HEK293 (cell line): Measurements from ENCODE around the gene DENND2A.

Source experiments
- CTCF ChIA-PET: fragments of 350-600 bp; formaldehyde crosslinking; extraction: SDS; loops from one replicate; lab custom pipeline; 2021; ENCODE audit warnings: antibody characterized with exemption; lab: Yijun Ruan, JAX
- POLR2A ChIA-PET: fragments of 300-600 bp; formaldehyde crosslinking; extraction: SDS; loops from one replicate; lab custom pipeline; 2020; ENCODE audit warnings: antibody characterized with exemption, inconsistent platforms; lab: Yijun Ruan, JAX
- H3K27ac ChIP-seq: fragments of 200-500 bp; sonication (Bioruptor generic); 2 replicates; pipeline ENCODE4 v1.5.1; 2014; ENCODE audit warnings: low read depth, low read length, control low read depth, inconsistent platforms; ENCODE audit errors: extremely low read depth
- H3K36me3 ChIP-seq, 2 experiments: fragments of 200-500 bp in 1 of 2; sonication (Bioruptor generic) in 1 of 2; 1 replicate in 1 of 2; 2 replicates in 1 of 2; pipeline ENCODE4 v1.5.1; 2014 to 2017; ENCODE audit warnings: inconsistent platforms in 2 of 2, low read length in 2 of 2; ENCODE audit not compliant: control insufficient read depth in 2 of 2, insufficient read depth in 1 of 2
- H3K4me1 ChIP-seq: fragments of 200-500 bp; sonication (Bioruptor generic); 2 replicates; pipeline ENCODE4 v1.5.1; 2014; ENCODE audit warnings: mild to moderate bottlenecking, low read length, inconsistent platforms; ENCODE audit not compliant: control insufficient read depth, insufficient read depth
- H3K4me3 ChIP-seq: 2 replicates; pipeline ENCODE4 v1.5.1; 2011; ENCODE audit warnings: low read depth, mild to moderate bottlenecking, control low read depth, low read length, moderate library complexity
- H3K9me3 ChIP-seq: fragments of 200-500 bp; sonication (Bioruptor generic); 2 replicates; pipeline ENCODE4 v1.5.1; 2014; ENCODE audit warnings: low read depth, low read length, inconsistent platforms; ENCODE audit not compliant: control insufficient read depth, insufficient read depth
- GLIS2 ChIP-seq: fragments of 450-650 bp; formaldehyde crosslinking; IDR thresholded peaks from 2 replicates; pipeline ENCODE4 v1.5.1; 2016; ENCODE audit warnings: missing biosample characterization, missing genetic modification characterization
- HOXD13 ChIP-seq: sonication (generic); formaldehyde crosslinking; IDR thresholded peaks from 2 replicates; pipeline ENCODE4 v1.8.0; 2022; ENCODE audit warnings: missing genetic modification reagents, borderline replicate concordance
- INSM2 ChIP-seq: fragments of 450-650 bp; formaldehyde crosslinking; IDR thresholded peaks from 2 replicates; pipeline ENCODE4 v1.5.1; 2016; ENCODE audit warnings: missing biosample characterization, missing genetic modification characterization
- MEIS1 ChIP-seq: sonication (generic); formaldehyde crosslinking; IDR thresholded peaks from 2 replicates; pipeline ENCODE4 v1.8.1; 2022; ENCODE audit warnings: missing genetic modification reagents, mild to moderate bottlenecking, borderline replicate concordance
- PBX3 ChIP-seq: sonication (generic); formaldehyde crosslinking; IDR thresholded peaks from 2 replicates; pipeline ENCODE4 v1.8.1; 2022; ENCODE audit warnings: mild to moderate bottlenecking, moderate library complexity, missing genetic modification reagents
- SCRT2 ChIP-seq: fragments of 450-650 bp; formaldehyde crosslinking; IDR thresholded peaks from 2 replicates; pipeline ENCODE4 v1.5.1; 2016; ENCODE audit warnings: missing biosample characterization, missing genetic modification characterization
- WT1 ChIP-seq: fragments of 450-650 bp; formaldehyde crosslinking; IDR thresholded peaks from 2 replicates; pipeline ENCODE4 v1.5.1; 2016; ENCODE audit warnings: missing biosample characterization, missing genetic modification characterization
- ZNF112 ChIP-seq: fragments of 450-650 bp; formaldehyde crosslinking; IDR thresholded peaks from 2 replicates; pipeline ENCODE4 v1.5.0; 2017; ENCODE audit warnings: missing biosample characterization, missing genetic modification characterization
- ZNF140 ChIP-seq: fragments of 450-650 bp; formaldehyde crosslinking; IDR thresholded peaks from 2 replicates; pipeline ENCODE4 v1.5.1; 2016; ENCODE audit warnings: missing biosample characterization, missing genetic modification characterization
- ZNF23 ChIP-seq: fragments of 450-650 bp; formaldehyde crosslinking; IDR thresholded peaks from 2 replicates; pipeline ENCODE4 v1.5.1; 2016; ENCODE audit warnings: missing biosample characterization, missing genetic modification characterization, borderline replicate concordance
- ZNF292 ChIP-seq: fragments of 450-650 bp; formaldehyde crosslinking; IDR thresholded peaks from 2 replicates; pipeline ENCODE4 v1.5.1; 2016; ENCODE audit warnings: low read depth, missing biosample characterization, missing genetic modification characterization, borderline replicate concordance
- ZNF341 ChIP-seq: fragments of 450-650 bp; formaldehyde crosslinking; IDR thresholded peaks from 2 replicates; pipeline ENCODE4; 2016; ENCODE audit warnings: low read depth, missing biosample characterization, missing genetic modification characterization
- ZNF391 ChIP-seq: fragments of 450-650 bp; formaldehyde crosslinking; IDR thresholded peaks from 2 replicates; pipeline ENCODE4 v1.5.1; 2016; ENCODE audit warnings: low read depth, missing biosample characterization, missing genetic modification characterization, borderline replicate concordance
- ZNF398 ChIP-seq: fragments of 450-650 bp; formaldehyde crosslinking; IDR thresholded peaks from 2 replicates; pipeline ENCODE4 v1.5.1; 2017; ENCODE audit warnings: missing biosample characterization, missing genetic modification characterization
- ZNF548 ChIP-seq: fragments of 450-650 bp; formaldehyde crosslinking; IDR thresholded peaks from 2 replicates; pipeline ENCODE4 v1.5.1; 2016; ENCODE audit warnings: missing biosample characterization, missing genetic modification characterization
- ZNF555 ChIP-seq: fragments of 450-650 bp; formaldehyde crosslinking; conservative IDR thresholded peaks from 2 replicates; pipeline ENCODE4 v1.5.1; 2017; ENCODE audit warnings: missing biosample characterization, mild to moderate bottlenecking, missing genetic modification characterization, inconsistent platforms
- ZNF580 ChIP-seq: fragments of 450-650 bp; formaldehyde crosslinking; IDR thresholded peaks from 2 replicates; pipeline ENCODE4 v1.5.1; 2016; ENCODE audit warnings: missing biosample characterization, missing genetic modification characterization
- ZNF596 ChIP-seq: fragments of 450-650 bp; IDR thresholded peaks from 2 replicates; pipeline ENCODE4 v1.5.0; 2018; ENCODE audit warnings: missing biosample characterization, mild to moderate bottlenecking, missing genetic modification characterization, moderate library complexity
- ZNF645 ChIP-seq: fragments of 450-650 bp; formaldehyde crosslinking; IDR thresholded peaks from 2 replicates; pipeline ENCODE4; 2016; ENCODE audit warnings: missing biosample characterization, missing genetic modification characterization
- ZNF664 ChIP-seq: fragments of 450-650 bp; formaldehyde crosslinking; IDR thresholded peaks from 2 replicates; pipeline ENCODE4 v1.5.1; 2016; ENCODE audit warnings: missing biosample characterization, missing genetic modification characterization
- ZNF692 ChIP-seq: fragments of 450-650 bp; formaldehyde crosslinking; IDR thresholded peaks from 2 replicates; pipeline ENCODE4 v1.5.1; 2016; ENCODE audit warnings: missing biosample characterization, missing genetic modification characterization
- ZSCAN23 ChIP-seq: fragments of 450-650 bp; formaldehyde crosslinking; IDR thresholded peaks from 2 replicates; pipeline ENCODE4 v1.5.1; 2016; ENCODE audit warnings: missing biosample characterization, missing genetic modification characterization

Gene DENND2A

GRCh38 chr7:140576589-140576988 is 64.0 kb downstream of the DENND2A start:
- Histone ChIP-seq H3K4me1 (no peaks in the 10 kb centered on the region), H3K9me3 (no peaks in the 10 kb centered on the region), H3K36me3 (peaks cover 0 to 11% of the 10 kb centered on the region in 2 experiments; a peak in 1 of 3 replicates), H3K27ac (no peak overlapping the region), H3K4me3 (no peak overlapping the region)
- no peak for TF ChIP-seq ZNF140 (tag by site-specific recombination)
- no peak for TF ChIP-seq ZNF23
- TF ChIP-seq MEIS1: no peak
- no peak for TF ChIP-seq ZNF580
- no peak for TF ChIP-seq ZNF548 (tag by site-specific recombination)
- TF ChIP-seq ZNF341 (tag by site-specific recombination): no peak
- TF ChIP-seq GLIS2: no peak
- no peak for TF ChIP-seq ZNF645
- no peak for TF ChIP-seq PBX3 (CRISPR knock-in tag)
- TF ChIP-seq ZNF398: no peak
- TF ChIP-seq HOXD13 (CRISPR knock-in tag): no peak
- ChIA-PET CTCF (interaction anchor here (0.6 to 1.3 kb wide), 4 partner anchors 50 to 175 kb away, joined by 3 to 6 read pairs (median 4); no protein-coding TSS in a partner anchor), POLR2A (no interaction called here)

GRCh38 chr7:140571538-140572122 is 69.0 kb downstream of the DENND2A start:
- Histone ChIP-seq H3K36me3 (peaks cover 0 to 12% of the 10 kb centered on the region in 2 experiments; a peak in 1 of 3 replicates), H3K27ac (no peak overlapping the region), H3K4me1 (no peaks in the 10 kb centered on the region), H3K9me3 (no peaks in the 10 kb centered on the region), H3K4me3 (no peak overlapping the region)
- TF ChIP-seq SCRT2 (tag by site-specific recombination) (no peak), ZNF596 (tag by site-specific recombination) (peak; percentile 54; the same call in 1 of the 2 replicates)
- ChIA-PET CTCF (interaction anchor here (0.5 kb wide), 1 partner anchor 63 kb away, joined by 5 read pairs; no protein-coding TSS in a partner anchor), POLR2A (no interaction called here)

- no peaks in the 10 kb centered on the region for H3K4me1 ChIP-seq
- POLR2A ChIA-PET: no interaction called here
- no peak overlapping the region for H3K4me3 ChIP-seq
- H3K27ac ChIP-seq: no peak overlapping the region
- CTCF ChIA-PET: interaction anchor here (0.6 kb wide), 1 partner anchor 66 kb away, joined by 3 read pairs; no protein-coding TSS in a partner anchor
- H3K36me3 ChIP-seq: peaks cover 0 to 12% of the 10 kb centered on the region in 2 experiments; a peak in 1 of 3 replicates
- H3K9me3 ChIP-seq: no peaks in the 10 kb centered on the region
- TF ChIP-seq ZNF664 (tag by site-specific recombination) (no peak), ZNF555 (tag by site-specific recombination) (no peak), ZNF692 (tag by site-specific recombination) (no peak), ZNF391 (tag by site-specific recombination) (no peak), ZNF112 (tag by site-specific recombination) (no peak), ZNF292 (no peak), WT1 (tag by site-specific recombination) (no peak), INSM2 (tag by site-specific recombination) (no peak), ZSCAN23 (tag by site-specific recombination) (no peak)
Observed at GRCh38 chr7:140570120-140570519, 70.5 kb downstream of the DENND2A start.
